ENCODE measurements around the gene TRAPPC1. TPM values are rescaled to one million over a fixed set of nuclear protein-coding genes. Genes with fewer than 3 reads are reported as not detected.

Gene TRAPPC1
- total RNA-seq, 4 donors from 2014 or later: 42.7 to 70.9 (median 68.8) TPM

GRCh38 chr17:7930841-7931631, 710 bp downstream of the TRAPPC1 start:
- peak overlapping the region; percentile 65 to 83 (median 70) for H3K4me3 ChIP-seq
- H3K27me3 ChIP-seq: no peaks in the 10 kb centered on the region
- peak overlapping the region; percentile 80 to 89 (median 84) for H3K27ac ChIP-seq
- WGBS, 2 donors (ENCODE audit: low coverage in 1 of 2): 20 to 42% methylated on average over 1 to 20 of the region's 20 CpGs
- no peaks in the 10 kb centered on the region for H3K36me3 ChIP-seq
- H3K4me1 ChIP-seq: peaks cover 8 to 37% (median 29%) of the 10 kb centered on the region in 4 donors
- no peaks in the 10 kb centered on the region for H3K9me3 ChIP-seq
- intact Hi-C loops (cut with DNase I; ENCODE audit: low total_unique reads) (no loop called here), in situ Hi-C loops (cut with MboI; ENCODE audit: low pct_ligation_motif_present in 1 of 4, low pct_unique_long_range_greater_than_20kb in 1 of 4, low sequenced_read_pairs in 3 of 4) (no loop called here)
- no peak for TF ChIP-seq EP300 (IDR thresholded peaks at IDR 0.05; ENCODE audit: low read depth)
- no peak for TF ChIP-seq POLR2AphosphoS5 (IDR thresholded peaks at IDR 0.05)
- no peak for TF ChIP-seq CTCF (IDR thresholded peaks at IDR 0.05)
- TF ChIP-seq POLR2A (IDR thresholded peaks at IDR 0.05): no peak
- DNase-seq: no peak

- 57 to 100% methylated on average over 1 to 64 of the region's 67 CpGs for WGBS, 2 donors (ENCODE audit: low coverage in 1 of 2)
- Histone ChIP-seq H3K27me3 (no peaks in the 10 kb centered on the region), H3K36me3 (no peaks in the 10 kb centered on the region), H3K27ac (no peak within 1 kb of the TSS), H3K4me1 (peaks cover 8 to 37% (median 26%) of the 10 kb centered on the region in 4 donors), H3K9me3 (no peaks in the 10 kb centered on the region), H3K4me3 (peak within 1 kb of the TSS in 2 of 4 donors; percentile 8 to 22)
- TF ChIP-seq CTCF (IDR thresholded peaks at IDR 0.05): no peak
- TF ChIP-seq POLR2A (IDR thresholded peaks at IDR 0.05): no peak
- TF ChIP-seq POLR2AphosphoS5 (IDR thresholded peaks at IDR 0.05): no peak
- TF ChIP-seq EP300 (IDR thresholded peaks at IDR 0.05; ENCODE audit: low read depth): no peak
- peak; percentile 42 for DNase-seq
- in situ Hi-C loops (cut with MboI; ENCODE audit: low pct_ligation_motif_present in 1 of 4, low pct_unique_long_range_greater_than_20kb in 1 of 4, low sequenced_read_pairs in 3 of 4) (loop anchor here in 1 of 4 donors (10.0 kb wide), 1 partner anchor 55 kb away; no protein-coding TSS in a partner anchor), intact Hi-C loops (cut with DNase I; ENCODE audit: low total_unique reads) (loop anchor here (10.0 kb wide), 1 partner anchor 65 kb away; no protein-coding TSS in a partner anchor)
Observed at GRCh38 chr17:7929158-7930023, 2.4 kb downstream of the TRAPPC1 start, which contains the start of gene KCNAB3. Gene KCNAB3, minus strand, starts transcription at chr17:7929856. Its CDS starts 421 bp downstream, at chr17:7929435.

GRCh38 chr17:7927596-7927995, 4.2 kb downstream of the TRAPPC1 start:
- Histone ChIP-seq H3K27ac (no peak overlapping the region), H3K36me3 (no peaks in the 10 kb centered on the region), H3K9me3 (no peaks in the 10 kb centered on the region), H3K27me3 (no peaks in the 10 kb centered on the region), H3K4me3 (no peak overlapping the region), H3K4me1 (peaks cover 10 to 28% (median 14%) of the 10 kb centered on the region in 4 donors)
- 83 to 94% methylated on average over 1 to 3 of the region's 3 CpGs for WGBS, 2 donors (ENCODE audit: low coverage in 1 of 2)
- intact Hi-C loops (cut with DNase I; ENCODE audit: low total_unique reads) (loop anchor here (10.0 kb wide), 1 partner anchor 63 kb away; no protein-coding TSS in a partner anchor), in situ Hi-C loops (cut with MboI; ENCODE audit: low pct_ligation_motif_present in 1 of 4, low pct_unique_long_range_greater_than_20kb in 1 of 4, low sequenced_read_pairs in 3 of 4) (loop anchor here in 1 of 4 donors (10.0 kb wide), 1 partner anchor 57 kb away; no protein-coding TSS in a partner anchor)
- DNase-seq: no peak
- TF ChIP-seq EP300 (IDR thresholded peaks at IDR 0.05; ENCODE audit: low read depth): no peak
- no peak for TF ChIP-seq POLR2A (IDR thresholded peaks at IDR 0.05)
- TF ChIP-seq POLR2AphosphoS5 (IDR thresholded peaks at IDR 0.05): no peak
- TF ChIP-seq CTCF (IDR thresholded peaks at IDR 0.05): no peak
